Stimulated activated naive CD4-positive, alpha-beta T cell treated with Interleukin-2 at 50 U/mL for 16 hours (primary cell): ENCODE data around the gene IGF1R.

ENCODE experiments used
- DNase-seq: peaks from one replicate; lab custom pipeline; 2025; lab: John Stamatoyannopoulos, UW

The IGF1R gene

DNA sequence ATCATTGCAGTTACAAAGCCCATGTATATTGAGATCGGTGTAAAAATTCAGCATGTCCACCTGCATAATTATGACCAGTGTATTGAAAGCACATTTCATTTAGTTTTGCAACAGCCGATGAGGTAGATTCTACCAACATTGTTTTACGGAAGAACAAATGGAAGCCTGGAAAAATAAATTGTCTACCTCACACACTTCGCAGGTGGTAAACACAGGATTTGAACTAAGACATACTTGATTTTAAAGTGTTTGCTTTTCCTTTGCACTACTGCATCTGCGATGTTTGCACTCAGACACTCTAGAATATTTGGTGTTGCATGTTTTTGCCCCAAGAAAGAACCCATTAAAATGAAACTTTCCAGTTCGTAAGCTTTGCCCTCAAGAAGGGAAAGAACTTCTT lies 210.8 kb downstream of the IGF1R start:
- no peak for DNase-seq

DNA sequence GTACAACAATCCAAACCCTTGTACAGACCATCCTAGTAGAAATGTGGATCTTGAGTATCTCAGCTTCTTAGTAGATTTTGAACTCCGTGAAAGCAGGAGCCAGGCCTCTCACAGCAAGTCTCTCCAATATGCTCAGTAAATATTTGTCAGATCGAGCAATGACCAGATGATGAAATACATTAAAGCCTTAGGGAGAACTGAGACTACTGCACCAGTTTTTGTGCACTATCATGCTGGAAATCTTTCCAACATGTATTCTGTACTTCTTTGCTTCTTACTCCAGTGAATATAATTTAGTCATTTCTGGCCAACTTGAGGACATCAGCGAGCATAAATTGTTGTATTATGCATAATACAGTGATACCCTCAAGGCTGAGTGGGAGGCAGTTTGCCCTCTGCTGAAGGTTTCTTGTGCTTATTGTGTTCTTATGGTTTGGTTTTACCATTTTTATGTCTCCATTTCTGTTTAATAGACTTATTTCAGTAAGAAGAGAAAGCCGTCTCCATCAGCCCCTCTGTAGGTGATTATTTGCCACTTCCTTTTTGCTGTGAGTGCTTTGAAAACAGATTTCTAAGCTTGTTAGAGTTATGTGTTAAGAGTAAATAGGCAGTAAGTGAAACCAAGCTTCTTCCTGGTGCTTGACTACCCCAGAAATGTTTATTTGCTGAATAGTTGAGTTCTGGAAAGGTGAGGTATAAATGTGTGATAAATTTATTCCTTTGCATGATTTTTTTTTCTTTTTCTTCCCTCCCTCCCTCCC lies 212.1 kb downstream of the IGF1R start:
- no peak for DNase-seq

DNA sequence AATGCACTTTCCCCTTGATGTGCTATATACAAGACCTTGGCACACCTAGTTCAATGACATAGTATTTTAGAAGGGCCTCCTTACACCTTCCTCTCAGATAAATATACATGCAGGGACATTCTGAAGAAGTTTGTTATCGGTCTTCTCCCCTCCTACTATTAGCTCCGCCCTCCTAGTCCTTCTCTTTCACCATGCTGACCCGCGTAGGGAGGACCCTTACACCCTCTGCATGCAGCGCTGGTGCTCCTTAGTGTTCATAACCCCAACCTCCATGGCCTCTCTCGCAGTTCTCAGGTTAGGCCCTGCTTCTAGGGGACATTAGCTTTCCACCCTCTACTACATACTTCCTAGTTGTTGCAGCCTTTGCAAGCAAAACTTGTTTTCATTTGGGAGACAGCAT lies 212.8 kb downstream of the IGF1R start:
- DNase-seq, result no peak

DNA sequence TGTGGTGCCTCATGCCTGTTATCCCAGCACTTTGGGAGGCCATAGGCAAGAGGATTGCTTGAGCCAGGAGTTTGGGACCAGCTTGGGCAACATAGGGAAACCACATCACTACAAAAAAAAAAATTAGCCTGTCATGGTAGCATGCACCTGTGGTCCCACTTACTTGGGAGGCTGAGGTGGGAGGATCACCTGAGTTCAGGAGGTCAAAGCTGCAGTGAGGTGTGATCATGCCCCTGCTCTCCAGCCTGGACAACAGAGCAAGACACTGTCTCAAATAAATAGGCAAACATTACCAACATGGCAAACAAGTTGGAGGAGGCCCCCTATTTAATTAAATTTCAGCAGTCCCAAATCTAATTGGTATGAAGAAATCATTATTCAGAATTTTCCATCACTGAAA lies 215.6 kb downstream of the IGF1R start:
- DNase-seq, result no peak

DNA sequence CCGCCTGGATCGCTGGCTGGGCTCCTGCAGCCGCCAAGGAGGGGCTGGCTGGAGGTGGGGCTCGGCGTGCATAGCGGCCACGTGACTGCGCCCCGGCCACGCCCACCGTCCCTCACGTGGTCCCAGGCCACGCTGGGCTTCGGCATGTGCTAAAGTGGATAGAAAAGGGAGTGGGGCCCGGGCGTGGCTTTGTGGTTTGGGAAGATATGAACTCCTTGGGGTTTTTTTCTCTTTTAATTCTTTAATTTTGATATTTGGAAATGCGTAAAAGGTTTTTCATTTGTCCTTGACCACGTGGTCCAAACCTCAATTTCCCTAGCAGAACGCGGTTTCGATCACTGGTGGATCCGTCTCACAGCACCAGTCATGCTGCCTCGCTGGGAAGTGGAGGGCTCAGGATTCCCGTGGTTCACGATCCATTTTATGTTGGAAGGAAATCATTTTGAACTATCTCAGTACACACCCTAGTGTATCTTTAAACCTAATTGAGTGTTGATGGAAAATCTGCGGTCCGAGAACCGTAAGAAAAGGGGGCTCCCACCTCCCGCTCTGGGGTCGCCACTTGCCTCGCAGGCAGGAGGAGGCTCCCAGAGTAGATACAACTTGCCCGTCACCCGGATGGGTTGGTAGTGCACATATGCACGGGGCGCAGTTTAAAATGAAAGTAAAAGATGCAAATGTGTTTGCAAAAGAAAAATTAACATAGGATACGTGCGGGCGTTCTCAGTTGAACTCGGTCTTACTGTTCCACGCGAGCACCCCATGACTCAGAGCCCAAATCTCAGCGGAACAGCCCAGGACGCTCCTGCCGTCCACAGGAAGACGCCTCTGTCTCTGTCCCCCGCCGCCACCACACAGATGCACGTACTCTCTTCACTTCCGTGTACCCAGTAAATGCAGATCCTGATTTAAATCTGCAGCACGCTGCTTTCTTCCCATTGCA lies 217.3 kb downstream of the IGF1R start:
- peak; percentile 74 for DNase-seq

DNA sequence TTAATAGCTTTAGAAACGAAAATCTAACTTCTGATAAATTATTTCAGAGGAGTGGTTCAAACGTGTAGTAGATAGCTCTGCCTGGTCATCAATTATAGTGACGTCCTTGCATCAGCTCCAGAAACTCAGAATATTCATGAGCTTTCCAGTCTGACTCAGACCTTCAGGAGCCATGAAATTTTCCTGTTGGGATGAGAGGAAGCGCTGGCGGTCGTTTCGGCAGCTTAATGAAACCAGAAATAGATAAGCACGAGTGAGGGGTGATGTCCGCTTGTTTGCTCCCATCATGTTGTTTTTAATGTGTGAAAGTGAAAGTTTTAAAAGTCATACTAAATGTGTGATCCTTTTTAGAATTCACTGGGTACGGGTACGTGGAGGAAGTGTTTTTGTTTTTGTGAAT lies 218.2 kb downstream of the IGF1R start:
- no peak for DNase-seq

DNA sequence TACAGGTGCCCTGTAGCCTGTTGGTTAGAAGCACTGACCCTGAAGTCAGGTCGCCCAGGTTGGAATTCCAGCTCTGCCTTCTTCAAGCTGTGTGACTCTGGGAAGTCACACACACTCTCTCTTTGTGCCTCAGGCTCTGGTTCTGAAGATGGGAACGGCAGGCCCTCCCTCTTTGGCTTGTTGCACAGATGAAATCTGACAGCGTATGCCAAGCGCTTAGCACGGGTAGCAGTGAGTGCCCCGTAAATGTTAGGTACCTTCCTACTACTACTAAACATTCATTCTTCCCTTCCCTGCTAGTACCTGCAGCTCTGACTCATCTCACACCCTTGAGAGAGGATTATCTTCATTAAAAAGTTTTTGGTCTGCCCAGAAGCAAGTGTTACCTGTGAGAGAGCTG lies 220.2 kb downstream of the IGF1R start:
- DNase-seq, result no peak

DNA sequence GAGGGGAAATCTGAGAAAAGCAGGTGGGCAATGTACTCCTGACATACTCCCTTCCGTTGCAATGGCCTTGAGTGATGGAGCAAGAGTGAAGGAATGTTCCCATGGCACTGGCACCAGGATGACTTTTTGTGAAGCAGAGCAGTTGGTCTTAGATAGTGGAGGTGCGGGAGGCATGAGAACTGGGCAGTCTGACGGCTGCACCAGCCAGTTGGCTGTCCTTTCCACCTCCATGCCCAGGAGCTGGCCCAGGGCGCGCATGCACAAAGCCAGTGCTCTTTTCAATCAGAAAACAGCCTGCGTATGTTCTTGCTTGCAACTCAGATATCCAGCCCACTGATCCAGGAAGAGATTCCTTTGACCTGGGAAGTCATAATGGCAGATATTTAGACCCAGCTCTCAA lies 222.4 kb downstream of the IGF1R start:
- no peak for DNase-seq

DNA sequence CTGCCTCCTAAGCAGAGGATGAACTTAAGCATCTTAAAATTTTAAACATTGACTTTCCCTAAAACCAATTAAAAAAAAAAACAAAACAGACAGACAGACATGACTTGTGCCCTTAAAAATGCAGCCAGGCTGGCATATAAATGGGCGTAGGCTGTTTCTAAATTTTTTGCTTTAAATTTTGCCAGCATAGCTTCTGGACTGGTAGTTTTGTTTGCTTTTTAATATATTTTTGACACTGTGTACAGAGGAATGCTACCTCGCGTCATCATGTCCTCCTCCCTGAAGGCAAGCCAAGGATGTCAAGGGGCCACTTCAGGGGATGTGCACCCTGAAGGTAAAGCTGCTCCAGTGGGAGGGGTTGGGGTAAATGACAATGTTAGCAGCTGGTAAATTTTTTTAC lies 224.4 kb downstream of the IGF1R start:
- DNase-seq, result no peak

DNA sequence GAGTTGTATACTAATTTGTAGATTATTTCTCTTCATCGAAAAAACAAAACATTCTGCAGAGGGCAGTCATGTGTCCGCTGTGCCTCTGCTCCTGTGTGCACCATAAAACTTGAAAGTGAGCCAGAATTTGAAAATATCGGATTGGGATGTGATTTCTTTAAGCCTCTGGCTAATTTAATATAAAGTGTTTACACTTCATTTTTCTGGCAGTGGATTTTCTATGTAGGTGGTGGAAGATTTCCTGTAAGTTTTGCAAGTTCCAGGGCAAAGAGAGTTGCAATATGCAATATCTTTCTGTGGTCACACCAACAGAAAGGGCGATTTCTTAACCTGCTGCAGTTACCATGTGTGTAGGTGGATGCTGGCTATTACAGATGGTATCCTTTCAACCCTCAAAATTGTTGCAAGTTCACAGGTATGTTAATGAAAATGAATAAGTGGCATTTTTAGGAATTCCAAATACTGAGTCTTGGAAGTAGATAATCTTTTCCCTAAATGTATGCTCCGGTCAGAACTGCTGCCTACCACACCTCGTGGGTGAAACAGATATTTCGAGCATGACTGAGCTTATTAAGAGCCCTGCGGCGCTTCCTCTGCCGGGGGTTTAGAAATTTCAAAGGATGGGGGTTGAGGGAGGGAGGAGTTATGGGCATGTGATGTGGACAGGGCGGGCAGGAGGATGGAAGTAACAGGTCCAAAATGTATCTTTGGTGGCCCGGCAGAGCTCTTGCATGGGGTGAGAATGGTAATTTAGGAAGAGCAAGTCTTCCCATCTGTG lies 225.3 kb downstream of the IGF1R start:
- no peak for DNase-seq

DNA sequence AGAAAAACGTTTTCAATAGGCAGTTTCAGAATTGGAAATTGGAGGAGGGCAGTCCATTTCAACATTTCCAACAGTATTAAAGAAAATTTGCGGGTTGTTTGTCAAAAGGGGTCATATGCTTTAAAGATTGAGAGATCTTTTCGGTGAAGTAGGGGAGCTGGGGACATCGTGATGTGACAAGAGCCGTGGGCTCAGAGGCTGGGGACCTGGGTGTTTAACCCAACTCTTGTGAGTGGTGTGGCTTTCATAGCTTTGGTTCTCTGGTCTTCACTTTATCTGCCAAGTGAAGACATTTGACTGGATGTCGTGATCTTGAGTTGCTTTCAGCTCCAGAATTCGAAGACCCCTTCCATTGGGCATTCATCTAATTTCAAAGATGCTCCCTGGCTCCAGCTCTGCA lies 226.0 kb downstream of the IGF1R start:
- no peak for DNase-seq

DNA sequence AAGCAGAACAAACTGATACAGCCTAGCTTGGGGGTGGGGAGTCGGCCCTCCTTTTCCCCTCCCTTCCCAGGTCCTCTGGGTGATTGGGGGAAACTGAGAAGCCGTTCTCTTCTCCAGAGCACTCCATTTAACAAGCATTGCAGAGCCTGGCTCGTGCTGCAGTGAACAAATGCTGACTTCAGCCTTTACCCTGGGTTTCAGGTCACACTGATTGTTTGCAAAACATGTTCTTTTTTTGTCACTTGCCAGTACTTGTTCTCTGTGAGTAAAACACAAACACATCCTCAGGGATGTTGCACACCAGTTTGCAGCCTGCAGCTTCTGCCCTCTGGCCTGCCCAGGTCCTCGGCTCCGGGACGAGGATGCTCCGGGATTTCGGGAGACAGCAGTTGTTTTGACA lies 226.4 kb downstream of the IGF1R start:
- no peak for DNase-seq

DNA sequence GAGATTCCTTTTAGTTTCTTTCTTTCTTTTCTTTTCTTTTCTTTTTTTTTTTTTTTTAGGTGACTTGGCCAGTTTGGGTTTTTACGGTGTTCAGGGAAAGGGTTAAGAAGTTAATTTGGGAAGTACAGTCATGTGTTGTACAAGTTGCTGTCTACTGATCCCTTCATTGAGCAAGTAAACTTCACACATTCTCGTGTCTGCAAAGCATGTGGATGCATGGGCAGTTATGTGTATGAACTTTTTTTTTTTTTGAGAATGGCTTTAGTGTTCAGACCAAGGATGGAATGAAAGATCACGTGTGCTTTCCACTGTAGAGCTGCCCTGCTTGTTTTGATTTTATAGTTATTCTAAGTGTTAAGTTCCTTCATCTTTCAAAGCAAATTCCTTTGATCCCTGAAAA lies 227.0 kb downstream of the IGF1R start:
- no peak for DNase-seq

DNA sequence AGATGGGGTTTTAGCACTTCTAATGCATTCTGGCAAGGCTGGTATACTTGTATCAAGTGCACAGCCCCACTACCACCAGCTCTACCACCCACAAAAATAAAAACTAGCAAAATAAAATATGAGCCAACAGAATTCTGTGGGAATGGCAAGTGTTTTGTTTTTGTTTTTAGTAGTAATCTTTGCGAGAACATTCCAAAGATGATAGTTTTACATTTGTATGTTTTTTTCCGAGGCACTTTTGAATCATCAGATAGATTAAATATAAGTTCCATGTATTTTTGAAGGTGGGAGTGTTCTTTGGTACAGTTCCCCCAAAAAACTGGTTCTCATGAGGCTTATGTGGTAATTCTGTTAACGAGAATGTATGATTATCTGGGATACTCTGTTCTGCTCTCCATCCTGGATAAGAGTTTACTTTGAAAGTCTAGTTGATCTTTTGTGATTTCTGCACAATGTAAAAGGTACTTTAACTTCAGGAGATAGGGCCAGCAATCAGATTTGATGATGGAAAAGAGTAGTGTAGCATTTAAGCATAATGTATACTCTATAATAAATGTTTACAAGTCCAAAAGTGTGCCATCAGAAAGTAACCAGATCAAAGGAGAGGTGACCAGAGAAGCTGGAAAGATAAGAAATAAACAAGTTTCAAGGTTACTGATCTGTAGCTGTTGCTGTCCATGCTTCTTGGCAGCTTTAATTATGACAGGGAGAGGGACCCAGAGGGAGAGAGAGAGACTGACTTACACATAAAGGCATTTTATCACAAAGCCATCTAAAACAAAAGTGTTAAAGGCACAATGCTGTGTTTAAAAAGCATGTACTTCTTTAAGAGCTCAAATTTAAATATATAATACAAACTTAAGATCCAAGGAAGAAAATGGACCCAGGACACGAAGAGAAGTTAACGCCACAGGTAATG lies 228.4 kb downstream of the IGF1R start:
- no peak for DNase-seq

DNA sequence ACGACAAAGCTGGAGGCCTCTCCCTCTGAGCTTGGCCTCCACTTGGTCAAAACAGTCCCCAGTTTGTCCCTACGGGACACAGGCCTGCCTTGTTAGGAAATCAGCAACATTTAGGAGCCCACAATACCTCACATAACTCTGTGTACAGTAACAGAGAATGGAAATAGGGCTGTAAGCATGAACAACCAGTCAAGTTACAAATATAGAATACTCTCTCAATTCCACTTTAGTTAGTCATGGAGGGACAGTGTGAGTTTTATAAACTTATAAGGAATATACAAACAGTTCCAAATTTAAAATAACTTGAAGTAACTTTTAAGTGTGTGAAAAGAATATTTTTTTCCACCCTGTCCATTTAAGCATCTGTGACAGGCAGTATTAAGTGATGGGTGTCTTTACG lies 229.8 kb downstream of the IGF1R start:
- DNase-seq, result no peak

DNA sequence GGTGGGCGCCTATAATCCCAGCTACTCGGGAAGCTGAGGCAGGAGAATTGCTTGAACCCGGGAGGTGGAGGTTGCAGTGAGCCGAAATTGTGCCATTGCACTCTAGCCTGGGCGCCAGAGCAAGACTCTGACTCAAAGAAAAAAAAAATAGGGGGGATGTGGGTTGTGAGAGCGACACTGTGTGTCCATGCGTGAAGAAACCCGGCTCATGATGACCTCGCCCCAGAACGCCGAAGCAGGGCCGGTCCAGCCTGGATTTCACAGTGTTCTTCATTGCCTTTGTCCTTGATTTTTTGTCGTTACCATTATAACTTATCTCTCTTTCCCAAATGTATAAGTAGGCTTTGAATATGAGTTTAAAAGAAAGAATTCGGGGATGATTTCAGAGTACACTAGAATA lies 230.5 kb downstream of the IGF1R start:
- DNase-seq, result no peak

DNA sequence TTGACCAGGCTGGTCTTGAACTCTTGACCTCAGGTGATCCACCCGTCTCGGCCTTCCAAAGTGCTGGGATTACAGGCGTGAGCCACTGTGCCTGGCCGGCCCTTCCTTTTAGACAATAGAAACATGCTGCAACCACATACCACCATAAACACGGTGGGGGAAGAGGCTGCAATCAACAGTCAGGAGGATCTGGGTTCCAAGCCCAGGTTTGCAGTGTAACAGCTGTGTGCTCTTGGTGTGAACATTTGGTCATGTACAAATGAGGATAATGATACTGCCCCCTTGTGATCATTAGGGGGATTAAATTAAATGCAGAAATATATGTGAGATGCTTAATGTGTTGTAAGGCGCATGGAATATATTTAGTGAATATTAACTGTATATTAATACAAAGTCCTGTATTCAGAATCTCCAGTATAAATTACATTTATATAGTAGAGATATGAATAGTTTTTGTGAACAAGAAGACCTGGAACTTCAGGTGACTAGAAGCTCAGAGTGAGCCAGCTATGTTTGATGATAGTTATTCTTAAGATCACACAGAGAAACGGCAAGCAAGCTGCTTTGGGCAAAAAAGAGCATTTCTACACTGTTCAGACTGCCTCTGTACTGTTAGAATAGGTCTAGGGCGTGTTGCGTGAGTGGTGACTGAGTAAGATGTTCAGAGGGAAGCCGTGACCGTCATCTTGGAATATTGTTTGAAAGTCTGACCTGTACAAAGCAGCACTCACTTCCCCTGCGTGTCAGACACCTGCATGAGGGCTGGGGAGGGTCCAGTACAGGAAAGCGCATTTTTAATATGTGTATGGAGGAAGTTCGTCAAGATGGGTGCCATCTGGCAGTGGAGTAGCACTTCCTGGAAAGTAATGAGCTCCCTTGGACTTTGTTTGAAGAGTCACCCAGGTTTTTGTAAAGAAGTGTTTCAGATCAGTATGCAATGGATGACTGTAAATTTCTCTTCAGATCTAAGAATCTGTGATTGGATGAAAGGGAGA lies 233.5 kb downstream of the IGF1R start:
- DNase-seq, result no peak

DNA sequence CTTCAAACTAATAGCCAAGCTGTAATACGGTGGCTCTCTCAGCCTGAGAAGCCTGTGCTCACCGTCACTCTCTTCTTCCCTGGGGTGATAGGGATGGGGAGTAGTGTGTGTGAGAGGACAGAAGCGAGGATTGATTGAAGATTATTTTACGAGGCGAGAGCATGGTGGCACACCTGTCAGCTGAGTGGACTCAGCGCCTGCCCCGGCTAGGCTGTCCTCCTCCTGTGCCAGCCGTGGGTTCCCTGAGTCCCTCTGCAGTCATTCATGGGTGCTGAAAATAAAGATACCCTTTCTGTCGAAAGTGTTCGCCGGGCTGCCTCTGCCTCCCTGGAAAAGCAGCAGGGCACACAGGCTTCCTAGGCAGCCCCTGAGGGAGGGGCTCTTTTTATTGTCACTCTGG lies 235.1 kb downstream of the IGF1R start:
- DNase-seq, result no peak

DNA sequence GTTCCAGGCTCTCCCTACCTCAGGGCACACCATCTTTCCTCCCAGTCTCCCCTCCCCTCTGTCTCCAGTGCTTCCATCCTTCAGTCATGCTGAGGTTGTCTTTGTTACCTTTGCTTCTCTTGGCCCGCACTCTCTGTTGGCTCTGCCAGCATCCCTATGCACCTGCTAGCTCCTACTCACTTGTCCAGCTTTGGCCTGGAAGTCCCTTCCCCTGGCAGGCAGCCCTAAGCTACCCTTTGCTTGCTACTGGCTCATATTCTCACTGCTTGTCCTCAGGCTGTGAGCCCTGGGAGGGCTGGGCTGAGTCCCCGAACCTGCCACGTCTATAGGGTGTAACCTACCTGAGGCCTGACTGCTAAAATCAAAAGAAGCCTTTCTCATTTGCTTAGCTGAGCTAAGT lies 236.6 kb downstream of the IGF1R start:
- no peak for DNase-seq

DNA sequence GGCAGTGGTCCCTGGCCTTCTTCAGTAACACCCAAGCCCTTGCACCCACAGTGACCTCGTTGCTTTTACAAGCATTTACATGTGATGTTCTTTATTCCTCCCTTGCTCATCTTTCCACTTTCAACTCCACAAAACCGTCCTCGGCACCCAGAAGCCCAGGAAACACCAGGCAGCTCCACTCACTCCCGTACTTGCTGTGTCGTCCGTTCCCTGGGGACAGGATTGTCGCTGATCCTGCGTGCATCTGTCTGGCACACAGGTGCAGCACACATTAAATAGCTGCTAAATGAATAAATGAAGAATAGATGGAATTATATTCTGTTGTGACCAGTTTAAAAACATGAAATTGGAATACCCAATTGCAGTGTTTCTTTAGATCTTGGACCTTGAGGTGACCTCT lies 239.6 kb downstream of the IGF1R start:
- DNase-seq, result no peak
